PC-9 (cell line): ENCODE results near the gene IGLL1.
"Not testable (repeated sequence)": the region's sequence is repeated elsewhere in the genome, so short reads cannot be mapped to it uniquely, and the experiment has no call there.

Experiments used
- CTCF ChIP-seq: fragments of 200-600 bp; sonication (generic); conservative IDR thresholded peaks from 2 replicates; pipeline ENCODE4 v1.6.1; 2017; ENCODE audit warnings: mixed run types, antibody characterized with exemption, mild to moderate bottlenecking, moderate library complexity
- EZH2 ChIP-seq: fragments of 200-600 bp; sonication (generic); IDR thresholded peaks from 2 replicates; pipeline ENCODE4 v1.8.0; 2017; ENCODE audit warnings: antibody characterized with exemption, low read depth

- not testable (repeated sequence) for TF ChIP-seq CTCF, EZH2
Measured at GRCh38 chr22:23573701-23574235, 6.3 kb downstream of the IGLL1 start.
